ENCODE measurements around the gene CCSER1.

Gene CCSER1

GRCh38 chr4:90840828-90841227, 713.6 kb downstream of the CCSER1 start:
- POLR2A ChIA-PET (ENCODE audit: low non-redundant PET): no interaction called here
- DNase-seq (ENCODE audit: low spot score): peak; percentile 36
- H3K27ac ChIP-seq: no peak overlapping the region
- CTCF ChIA-PET: no interaction called here
- TF ChIP-seq, protein P1, sequence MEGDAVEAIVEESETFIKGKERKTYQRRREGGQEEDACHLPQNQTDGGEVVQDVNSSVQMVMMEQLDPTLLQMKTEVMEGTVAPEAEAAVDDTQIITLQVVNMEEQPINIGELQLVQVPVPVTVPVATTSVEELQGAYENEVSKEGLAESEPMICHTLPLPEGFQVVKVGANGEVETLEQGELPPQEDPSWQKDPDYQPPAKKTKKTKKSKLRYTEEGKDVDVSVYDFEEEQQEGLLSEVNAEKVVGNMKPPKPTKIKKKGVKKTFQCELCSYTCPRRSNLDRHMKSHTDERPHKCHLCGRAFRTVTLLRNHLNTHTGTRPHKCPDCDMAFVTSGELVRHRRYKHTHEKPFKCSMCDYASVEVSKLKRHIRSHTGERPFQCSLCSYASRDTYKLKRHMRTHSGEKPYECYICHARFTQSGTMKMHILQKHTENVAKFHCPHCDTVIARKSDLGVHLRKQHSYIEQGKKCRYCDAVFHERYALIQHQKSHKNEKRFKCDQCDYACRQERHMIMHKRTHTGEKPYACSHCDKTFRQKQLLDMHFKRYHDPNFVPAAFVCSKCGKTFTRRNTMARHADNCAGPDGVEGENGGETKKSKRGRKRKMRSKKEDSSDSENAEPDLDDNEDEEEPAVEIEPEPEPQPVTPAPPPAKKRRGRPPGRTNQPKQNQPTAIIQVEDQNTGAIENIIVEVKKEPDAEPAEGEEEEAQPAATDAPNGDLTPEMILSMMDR (conservative IDR thresholded peaks at IDR 0.05; ENCODE audit: low read depth): no peak

DNA sequence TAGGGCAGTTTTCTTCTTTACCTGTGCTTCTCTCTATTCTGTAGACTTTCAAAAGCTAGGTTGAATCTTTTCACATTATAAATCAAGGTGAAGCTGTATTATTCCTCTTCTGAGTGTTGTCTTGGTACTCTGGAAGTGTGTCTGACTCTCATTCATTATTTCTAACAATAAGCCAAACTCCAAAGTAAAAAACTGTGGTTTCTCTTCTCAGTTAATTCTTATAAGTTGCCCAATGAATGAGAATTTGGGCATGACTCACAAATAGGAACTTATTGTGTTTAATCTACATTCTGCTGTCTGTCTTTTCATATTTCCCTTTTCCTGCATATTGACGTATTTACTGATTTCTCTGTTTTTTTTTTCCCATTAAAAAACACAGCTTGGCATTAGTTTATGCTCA, 714.5 kb downstream of the CCSER1 start:
- ChIA-PET CTCF (no interaction called here), POLR2A (ENCODE audit: low non-redundant PET) (no interaction called here)
- TF ChIP-seq, protein P1 (conservative IDR thresholded peaks at IDR 0.05; ENCODE audit: low read depth): no peak
- DNase-seq (ENCODE audit: low spot score): no peak
- H3K27ac ChIP-seq: no peak overlapping the region

DNA sequence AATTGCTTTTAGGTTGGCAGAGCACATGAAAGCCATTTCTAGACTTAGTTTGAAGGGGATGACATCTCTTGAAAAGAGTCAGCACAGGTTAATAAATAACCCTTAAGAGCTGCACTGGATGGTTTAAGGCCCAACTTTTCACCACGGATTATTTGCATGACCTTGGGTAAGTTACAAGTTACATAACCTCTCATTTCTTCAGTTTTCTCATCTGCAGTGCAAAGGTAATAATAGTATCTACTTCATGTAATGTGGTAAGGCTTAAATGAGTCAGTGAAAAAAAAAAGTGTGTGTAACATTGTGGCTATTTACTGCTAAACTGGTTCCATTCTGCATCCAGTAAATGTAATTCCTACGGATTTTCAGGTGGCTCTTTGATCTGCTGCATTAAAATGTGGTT, 715.8 kb downstream of the CCSER1 start:
- ChIA-PET CTCF (no interaction called here), POLR2A (ENCODE audit: low non-redundant PET) (no interaction called here)
- no peak for DNase-seq (ENCODE audit: low spot score)
- no peak overlapping the region for H3K27ac ChIP-seq
- TF ChIP-seq, protein P1 (conservative IDR thresholded peaks at IDR 0.05; ENCODE audit: low read depth): no peak

DNA sequence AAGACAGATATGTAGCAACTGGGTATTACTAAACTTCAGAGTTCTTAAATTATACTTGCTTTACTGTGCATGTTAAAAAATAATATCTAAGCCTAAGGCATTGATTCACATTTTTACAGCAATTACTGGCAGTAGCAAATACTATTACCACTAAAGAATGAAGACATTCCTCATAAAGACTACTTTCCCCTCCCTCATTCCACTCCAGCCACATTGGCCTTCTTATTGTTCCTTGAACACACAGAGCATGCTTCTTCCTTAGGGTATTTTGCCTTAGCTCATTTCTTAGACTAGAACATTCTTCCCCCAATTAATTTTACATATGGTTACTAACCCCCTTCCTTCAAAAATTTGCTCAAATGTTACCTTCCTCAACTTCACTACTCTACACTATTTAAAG, 717.0 kb downstream of the CCSER1 start:
- CTCF ChIA-PET: interaction anchor here (0.5 to 0.8 kb wide), 2 partner anchors 9 to 366 kb away, joined by 4 to 5 read pairs; no protein-coding TSS in a partner anchor
- TF ChIP-seq, protein P1 (conservative IDR thresholded peaks at IDR 0.05; ENCODE audit: low read depth): no peak

GRCh38 chr4:90845777-90846176, 718.6 kb downstream of the CCSER1 start:
- POLR2A ChIA-PET (ENCODE audit: low non-redundant PET): no interaction called here
- TF ChIP-seq, protein P1 (conservative IDR thresholded peaks at IDR 0.05; ENCODE audit: low read depth): no peak
- H3K27ac ChIP-seq: no peak overlapping the region
- CTCF ChIA-PET: interaction anchor here (0.7 kb wide), 1 partner anchor 92 kb away, joined by 7 read pairs; no protein-coding TSS in a partner anchor
- no peak for DNase-seq (ENCODE audit: low spot score)

More for the DNA sequence above, 717.0 kb downstream of the CCSER1 start:
- POLR2A ChIA-PET (ENCODE audit: low non-redundant PET): no interaction called here
- H3K27ac ChIP-seq: no peak overlapping the region
- DNase-seq (ENCODE audit: low spot score): no peak

GRCh38 chr4:90852237-90852636, 725.0 kb downstream of the CCSER1 start:
- H3K27ac ChIP-seq: no peak overlapping the region
- TF ChIP-seq, protein P1 (conservative IDR thresholded peaks at IDR 0.05; ENCODE audit: low read depth): no peak
- DNase-seq (ENCODE audit: low spot score): no peak
- ChIA-PET POLR2A (ENCODE audit: low non-redundant PET) (no interaction called here), CTCF (no interaction called here)

DNA sequence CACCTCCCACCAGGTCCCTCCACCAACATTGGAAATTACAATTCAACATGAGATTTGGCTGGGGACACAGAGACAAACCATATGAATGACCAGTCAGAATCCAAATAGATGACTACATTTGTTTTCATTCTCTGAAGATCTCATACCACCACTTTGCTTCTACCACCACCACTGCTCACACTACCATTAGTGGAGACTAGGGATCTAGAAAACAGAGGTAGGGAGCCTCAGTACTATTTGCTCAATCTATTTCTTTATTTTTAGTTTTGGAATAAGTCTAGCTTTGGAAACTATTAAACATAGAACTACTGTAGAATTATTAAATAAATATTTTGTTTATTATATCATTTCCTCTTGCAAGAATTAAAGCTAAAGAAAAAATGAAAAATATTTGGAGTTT, 727.9 kb downstream of the CCSER1 start:
- ChIA-PET CTCF (no interaction called here), POLR2A (ENCODE audit: low non-redundant PET) (no interaction called here)
- no peak for DNase-seq (ENCODE audit: low spot score)
- no peak overlapping the region for H3K27ac ChIP-seq
- TF ChIP-seq, protein P1 (conservative IDR thresholded peaks at IDR 0.05; ENCODE audit: low read depth): no peak

Data from RWPE1 (cell line).